Measurements from ENCODE around the gene TEX35.

- no peak for TF ChIP-seq CTCF (IDR thresholded peaks at IDR 0.05)
- no peak for TF ChIP-seq POLR2A (IDR thresholded peaks at IDR 0.05)
These were observed 8.6 kb upstream of the TEX35 start for GRCh38 chr1:178504286-178504685.
